Measurements from ENCODE around the gene GAL3ST1. TPM values are rescaled to one million over a fixed set of nuclear protein-coding genes. Genes with fewer than 3 reads are reported as not detected.
"Not testable (repeated sequence)": the region's sequence is repeated elsewhere in the genome, so short reads cannot be mapped to it uniquely, and the experiment has no call there.

The GAL3ST1 gene
- total RNA-seq, 1 experiment from 2014 or later, result 0.30 TPM

DNA sequence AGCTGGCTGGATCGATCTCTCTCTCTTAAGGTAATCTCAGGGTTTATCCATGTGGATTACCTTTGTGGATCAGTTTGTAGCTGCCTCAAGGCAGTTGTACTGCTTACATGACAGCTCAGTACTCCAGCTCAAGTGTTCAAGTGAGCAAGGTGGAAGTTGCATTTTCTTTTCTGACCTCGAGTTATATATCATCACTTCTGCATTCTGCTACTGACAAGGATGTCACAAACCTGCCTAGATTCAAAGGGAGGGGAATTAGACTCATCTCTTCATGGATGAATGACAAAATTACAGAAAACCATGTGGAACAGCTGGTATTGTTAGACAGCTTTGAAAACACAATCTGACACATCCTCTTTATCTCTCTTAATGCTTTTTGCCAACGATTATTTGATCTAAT lies 26.5 kb upstream of the GAL3ST1 start:
- DNase-seq (ENCODE audit: extremely low read depth, low read depth), result no peak

- DNase-seq (ENCODE audit: extremely low read depth, low read depth), result no peak
Observed at GRCh38 chr22:30598986-30599385, 24.5 kb upstream of the GAL3ST1 start.

- no peak for DNase-seq (ENCODE audit: extremely low read depth, low read depth)
Observed at GRCh38 chr22:30596886-30597285, 22.4 kb upstream of the GAL3ST1 start.

- no peak for DNase-seq (ENCODE audit: extremely low read depth, low read depth)
Observed at GRCh38 chr22:30596199-30596598, 21.7 kb upstream of the GAL3ST1 start.

DNA sequence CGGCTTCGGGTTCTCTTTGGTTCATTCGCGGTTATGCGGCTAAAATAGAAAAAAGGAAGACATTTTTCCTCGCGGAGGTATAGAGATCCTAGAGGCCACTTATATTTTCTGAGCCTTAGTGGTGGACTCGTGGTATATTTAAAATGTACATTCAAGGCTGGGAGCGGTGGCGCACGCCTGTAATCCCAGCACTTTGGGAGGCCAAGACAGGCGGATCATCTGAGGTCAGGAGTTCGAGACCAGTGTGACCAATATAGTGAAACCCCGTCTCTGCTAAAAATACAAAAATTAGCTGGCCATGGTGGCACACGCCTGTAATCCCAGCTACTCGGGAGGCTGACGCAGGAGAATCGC lies 17.9 kb upstream of the GAL3ST1 start:
- DNase-seq (ENCODE audit: extremely low read depth, low read depth), result not testable (repeated sequence)

GRCh38 chr22:30591588-30592359 lies 17.3 kb upstream of the GAL3ST1 start, which contains the start of gene PES1:
Gene PES1 (minus strand): TSS chr22:30591910. CDS start chr22:30591833, 77 bp downstream.
- peak; percentile 95 for DNase-seq (ENCODE audit: extremely low read depth, low read depth)

DNA sequence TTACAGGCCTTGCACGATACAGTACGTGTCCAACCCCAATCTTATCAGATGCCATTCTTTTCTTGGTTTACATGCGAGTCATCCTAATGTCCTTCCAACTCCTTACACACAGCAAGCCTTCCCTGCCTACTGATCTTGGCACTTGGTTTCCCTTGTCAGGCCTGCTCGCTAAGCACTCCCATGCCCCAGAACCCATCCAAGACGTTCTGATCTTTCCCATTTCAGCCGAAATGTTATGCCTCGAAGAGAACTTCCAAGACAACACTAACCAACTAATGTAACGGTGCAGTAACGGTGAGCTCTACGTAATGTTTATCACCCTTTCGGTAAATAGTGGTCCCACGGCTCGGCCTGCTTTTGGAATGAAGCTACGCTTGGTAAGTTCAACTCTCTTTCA lies 16.7 kb upstream of the GAL3ST1 start:
- DNase-seq (ENCODE audit: extremely low read depth, low read depth), result no peak

DNA sequence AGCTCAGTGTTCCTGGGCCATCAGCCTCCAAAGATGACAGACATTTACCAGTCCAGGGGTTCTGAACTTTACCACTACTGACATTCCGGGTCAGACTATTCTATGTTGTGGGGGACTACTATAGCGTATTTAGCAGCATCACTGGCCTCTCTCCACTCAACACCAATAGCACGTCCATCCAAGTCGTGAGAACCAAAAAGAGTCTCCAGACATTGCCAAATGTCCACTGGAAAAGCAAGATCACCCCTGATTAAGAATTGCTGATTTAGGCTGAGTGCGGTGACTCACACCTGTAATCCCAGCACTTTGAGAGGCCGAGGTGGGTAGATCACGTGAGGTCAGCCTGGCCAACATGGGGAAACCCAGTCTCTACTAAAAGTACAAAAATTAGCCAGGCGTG lies 11.9 kb upstream of the GAL3ST1 start:
- no peak for DNase-seq (ENCODE audit: extremely low read depth, low read depth)

DNA sequence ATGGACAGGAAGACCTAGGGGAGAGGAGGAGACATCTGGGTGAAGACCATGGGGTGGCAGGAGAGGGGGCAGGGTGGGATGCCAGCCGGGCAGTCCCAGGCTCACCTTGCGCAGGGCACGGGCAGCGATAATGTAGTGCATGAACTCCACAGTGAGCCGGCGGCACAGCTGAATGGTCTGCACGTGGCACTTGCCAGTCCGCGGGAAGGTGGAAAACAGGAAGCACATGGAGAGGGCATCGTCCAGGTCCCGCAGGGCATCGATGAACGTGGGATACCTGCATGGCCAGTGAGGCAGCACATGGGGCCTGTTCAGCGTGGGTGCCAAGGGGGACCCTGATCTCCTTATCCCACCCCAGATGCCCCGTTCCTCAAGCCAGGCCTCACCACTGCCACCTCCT lies 10.0 kb upstream of the GAL3ST1 start:
- no peak for DNase-seq (ENCODE audit: extremely low read depth, low read depth)

GRCh38 chr22:30582788-30583545 lies 8.5 kb upstream of the GAL3ST1 start:
- no peak for DNase-seq (ENCODE audit: extremely low read depth, low read depth)

GRCh38 chr22:30582051-30582450 lies 7.6 kb upstream of the GAL3ST1 start:
- no peak for DNase-seq (ENCODE audit: extremely low read depth, low read depth)

GRCh38 chr22:30580896-30581295 lies 6.4 kb upstream of the GAL3ST1 start:
- no peak for DNase-seq (ENCODE audit: extremely low read depth, low read depth)

- no peak for DNase-seq (ENCODE audit: extremely low read depth, low read depth)
Observed at GRCh38 chr22:30578481-30578880, 4.0 kb upstream of the GAL3ST1 start.

GRCh38 chr22:30575859-30576258 lies 1.4 kb upstream of the GAL3ST1 start:
- no peak for DNase-seq (ENCODE audit: extremely low read depth, low read depth)

DNA sequence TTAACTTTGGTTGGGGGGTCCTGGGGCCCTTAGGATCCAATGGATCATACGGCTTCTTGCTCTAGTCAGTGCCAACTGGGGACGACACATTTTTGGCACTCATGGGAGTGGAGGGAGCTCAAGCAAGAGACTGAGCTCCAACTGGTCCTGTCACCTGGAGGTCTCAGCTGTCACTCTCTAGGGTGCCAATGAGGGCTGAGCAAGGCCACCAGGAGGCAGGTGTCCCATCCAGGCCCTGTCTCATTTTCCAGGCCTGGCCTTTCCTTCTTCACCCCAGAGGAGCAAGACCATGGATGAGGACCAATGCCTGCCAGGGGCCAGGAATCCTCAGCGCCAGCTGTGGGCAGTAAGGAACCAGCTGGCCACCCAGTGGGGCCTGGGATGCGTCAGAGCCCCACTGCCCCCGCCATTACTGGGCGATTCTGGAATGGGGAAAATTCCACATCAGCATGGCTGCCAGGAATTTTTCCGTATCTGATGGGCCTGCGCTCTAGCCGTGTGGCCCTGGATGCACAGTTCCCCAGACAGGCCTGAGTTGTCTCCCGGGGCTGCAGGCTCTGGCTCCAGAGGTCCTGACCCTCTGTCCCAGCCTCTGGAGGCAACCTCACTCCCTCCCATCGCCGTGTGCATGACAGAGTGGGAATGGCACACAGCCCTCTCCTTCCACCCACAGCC lies 669 bp upstream of the GAL3ST1 start:
- no peak for DNase-seq (ENCODE audit: extremely low read depth, low read depth)

- no peak for DNase-seq (ENCODE audit: extremely low read depth, low read depth)
Observed at GRCh38 chr22:30573594-30574094, 821 bp downstream of the GAL3ST1 start.

DNA sequence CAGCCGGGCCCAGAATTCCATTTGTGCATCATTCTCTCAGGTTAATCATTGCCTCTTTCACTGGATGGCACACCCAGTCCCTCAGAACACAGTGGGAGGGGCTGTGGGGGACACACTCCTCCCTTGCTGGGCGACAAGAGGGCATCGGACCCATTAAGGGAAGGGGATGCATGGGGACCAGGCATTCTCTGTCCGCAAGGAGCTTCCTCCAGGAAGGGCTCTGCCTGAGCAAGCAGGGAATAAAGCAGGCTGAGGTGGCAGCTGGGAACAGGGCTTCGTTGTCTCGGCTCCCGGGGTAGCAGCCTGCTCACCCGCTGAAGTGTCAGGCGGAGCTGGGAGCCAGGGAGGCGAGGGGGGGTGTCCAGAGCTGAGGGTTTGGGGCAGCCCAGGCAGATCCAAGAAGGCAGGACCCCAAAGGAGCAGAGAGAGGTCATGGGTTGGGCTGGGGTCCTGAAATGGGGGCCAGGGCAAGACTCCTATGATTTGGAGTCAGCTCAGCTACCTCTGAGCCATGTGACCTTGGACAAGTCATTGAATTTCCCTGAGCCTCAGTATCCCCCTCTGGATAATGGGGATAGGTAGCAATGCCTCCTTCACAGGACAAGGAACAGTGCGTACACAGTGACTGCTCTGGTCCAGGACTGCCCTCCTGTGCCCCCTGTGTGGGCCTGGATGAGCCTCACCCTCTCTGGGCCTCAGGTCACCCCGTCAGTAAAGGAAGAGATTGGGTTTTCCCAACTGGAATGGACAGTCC lies 1.4 kb downstream of the GAL3ST1 start:
- DNase-seq (ENCODE audit: extremely low read depth, low read depth), result no peak

DNA sequence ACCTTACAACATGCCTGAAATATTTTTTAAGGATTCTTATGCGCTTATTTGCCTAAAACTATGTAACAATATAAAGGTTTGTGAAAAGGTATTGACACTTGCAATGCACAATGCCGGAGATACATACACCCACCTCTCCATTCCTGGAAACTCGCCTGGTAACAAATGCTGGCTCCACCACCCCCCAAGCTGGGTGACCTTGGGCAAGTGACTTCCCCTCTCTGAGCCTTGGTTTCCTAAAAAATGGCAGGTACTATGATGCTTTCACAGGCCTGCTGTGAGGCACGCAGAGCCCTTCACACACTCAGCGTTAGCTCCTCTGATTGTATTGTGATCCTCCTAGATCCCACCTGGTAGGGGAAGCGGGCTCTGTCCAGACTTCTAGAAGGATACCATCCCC lies 2.3 kb downstream of the GAL3ST1 start:
- no peak for DNase-seq (ENCODE audit: extremely low read depth, low read depth)

DNA sequence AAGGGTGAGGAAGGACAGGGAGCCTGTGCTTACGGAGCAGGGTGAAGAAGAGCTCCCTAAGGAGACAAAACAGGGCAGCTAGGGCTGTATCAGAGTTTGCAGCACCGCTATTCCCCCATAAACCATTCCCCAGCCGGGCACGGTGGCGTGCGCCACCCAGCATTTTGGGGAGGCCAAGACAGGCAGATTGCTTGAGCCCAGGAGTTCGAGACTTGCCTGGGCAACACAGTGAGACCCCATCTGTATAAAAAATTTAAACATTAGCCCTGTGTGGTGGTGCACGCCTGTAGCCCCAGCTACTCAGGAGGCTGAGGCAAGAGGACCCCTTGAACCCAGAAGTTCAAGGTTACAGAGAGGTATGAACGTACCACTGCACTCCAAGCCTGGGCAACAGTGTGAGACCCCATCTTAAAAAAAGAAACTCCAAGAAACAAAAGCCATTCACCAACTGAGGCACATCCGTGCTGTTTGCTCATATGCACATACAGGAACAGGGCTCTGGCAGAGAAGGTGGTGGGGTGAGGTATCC lies 4.7 kb downstream of the GAL3ST1 start:
- DNase-seq (ENCODE audit: extremely low read depth, low read depth), result no peak

GRCh38 chr22:30568137-30568805 lies 6.2 kb downstream of the GAL3ST1 start:
- no peak for DNase-seq (ENCODE audit: extremely low read depth, low read depth)
